T-helper 9 cell (primary cell): ENCODE data around the gene ATL2.
A peak's percentile ranks its signal among the peaks of the same experiment; 100 is the strongest.
"Not testable (repeated sequence)": the region's sequence is repeated elsewhere in the genome, so short reads cannot be mapped to it uniquely, and the experiment has no call there.

Source experiments
- DNase-seq: peaks from one replicate; pipeline ENCODE4 v3.0.0-alpha.2; 2020
- total RNA-seq, 2 donors: gene quantifications; one replicate each; lab custom pipeline; 2026; lab: John Stamatoyannopoulos, UW

ATL2 gene
- 58.4 to 70.4 reads per million in 2 donors for total RNA-seq

DNA sequence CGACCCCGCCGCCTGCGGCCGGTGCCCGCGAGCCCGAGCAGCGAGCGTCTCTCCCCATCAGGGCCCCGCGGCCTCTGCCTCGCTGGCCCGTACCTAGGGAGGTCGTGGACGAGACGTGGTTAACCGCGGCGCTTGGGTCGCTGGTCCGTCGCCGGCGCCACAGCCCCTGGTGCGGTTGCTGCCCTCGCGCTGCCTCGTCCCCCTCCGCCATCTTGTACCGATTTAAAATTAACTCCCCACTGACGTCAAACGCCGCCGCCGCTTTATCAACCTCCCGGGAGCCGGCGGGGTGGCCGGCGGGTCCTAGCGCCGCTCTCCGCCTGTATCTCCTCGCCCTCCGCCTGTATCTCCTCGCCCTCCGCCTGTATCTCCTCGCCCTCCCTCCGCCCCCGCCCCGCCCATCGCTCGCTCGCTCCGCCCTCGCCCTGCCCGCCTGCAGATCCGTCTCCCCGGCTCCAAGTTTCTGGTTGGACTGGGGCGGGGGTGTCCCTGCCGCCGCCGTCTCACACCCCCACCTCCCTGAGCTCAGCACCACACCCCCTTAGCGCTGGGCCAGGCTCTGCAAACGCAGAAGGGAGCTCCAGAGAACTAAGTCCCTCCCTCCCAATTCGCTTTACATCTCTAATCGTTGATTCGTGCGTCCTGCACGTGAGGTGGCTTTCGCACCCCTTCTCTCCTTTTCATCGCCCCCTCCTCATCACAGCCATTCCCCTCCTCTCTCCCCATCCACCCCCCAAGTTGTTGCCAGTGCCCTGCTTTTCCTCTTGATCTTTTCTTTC lies at the start of gene ATL2:
Gene ATL2 (minus strand): TSS at position 224 of the 779 bp plus-strand sequence. CDS start 13 bp downstream, at position 211.
- DNase-seq = peak; percentile 92

DNA sequence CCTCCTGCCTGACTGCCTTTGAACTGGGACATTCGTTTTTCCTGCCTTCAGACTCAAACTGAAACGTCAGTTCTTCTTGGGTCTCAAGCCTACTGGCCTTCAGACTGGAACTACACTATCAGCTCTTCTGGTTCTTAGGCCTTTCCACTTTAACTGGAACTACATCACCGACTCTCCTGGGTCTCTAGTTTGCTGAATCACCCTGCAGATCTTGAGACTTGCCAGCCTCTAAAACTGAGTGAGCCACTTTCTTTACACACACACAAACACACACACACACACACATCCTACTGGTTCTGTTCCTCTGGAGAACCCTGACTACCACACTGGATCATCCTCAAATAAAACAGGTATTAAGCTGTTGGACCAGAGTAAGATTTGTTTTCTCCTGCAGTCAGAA lies 46.7 kb upstream of the ATL2 start:
- DNase-seq = no peak

DNA sequence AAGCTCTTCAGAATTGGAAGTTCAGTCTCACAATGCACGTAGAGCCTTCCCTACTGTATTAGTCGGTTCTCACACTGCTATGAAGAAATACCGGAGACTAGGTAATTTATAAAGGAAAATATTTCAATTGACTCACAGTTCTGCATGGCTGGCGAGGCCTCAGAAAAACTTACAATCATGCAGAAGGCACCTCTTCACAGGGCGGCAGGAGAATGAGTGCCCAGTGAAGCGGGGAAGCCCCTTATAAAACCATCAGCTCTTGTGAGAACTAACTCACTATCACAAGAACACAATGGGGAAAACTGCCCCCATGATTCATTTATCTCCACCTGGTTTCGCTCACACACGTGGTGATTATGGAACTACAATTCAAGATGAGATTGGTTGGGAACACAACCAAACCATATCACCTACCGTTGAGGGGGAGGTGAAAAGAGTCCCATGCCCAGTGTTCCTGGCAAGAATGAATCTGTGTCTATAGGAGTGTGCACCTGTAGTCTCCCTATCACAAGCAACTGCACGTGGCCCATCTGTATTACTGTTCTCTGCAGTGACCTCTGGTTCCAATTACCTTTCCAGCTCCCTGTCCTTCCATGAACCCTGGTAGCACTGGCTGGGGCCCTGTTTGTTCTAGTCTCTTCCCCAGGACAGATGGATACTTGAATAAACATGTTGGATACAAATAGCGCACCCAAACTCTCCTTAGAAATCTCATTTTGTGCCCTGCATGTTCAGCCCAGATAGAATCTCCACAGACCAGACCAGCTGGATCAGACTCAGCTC lies 44.4 kb upstream of the ATL2 start:
- no peak for DNase-seq

DNA sequence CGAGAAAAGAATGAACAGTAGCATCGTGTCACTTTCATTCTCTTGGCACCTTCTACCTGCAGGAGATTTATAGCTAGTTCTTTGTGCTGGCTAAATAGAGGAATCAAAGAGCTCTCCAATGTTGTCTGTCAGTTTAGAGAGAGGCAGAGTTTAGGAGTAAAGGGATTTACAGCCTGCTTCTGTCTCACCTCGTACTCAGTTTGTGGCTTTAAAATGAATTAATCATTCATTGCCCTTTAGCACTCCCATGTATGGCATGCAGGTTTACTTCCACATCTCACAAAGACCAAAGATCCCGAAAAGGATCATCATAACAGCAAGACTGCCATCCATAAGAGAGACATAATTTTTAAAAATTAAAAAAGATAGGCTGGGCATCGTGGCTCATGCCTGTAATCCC lies 42.4 kb upstream of the ATL2 start:
- DNase-seq = no peak

DNA sequence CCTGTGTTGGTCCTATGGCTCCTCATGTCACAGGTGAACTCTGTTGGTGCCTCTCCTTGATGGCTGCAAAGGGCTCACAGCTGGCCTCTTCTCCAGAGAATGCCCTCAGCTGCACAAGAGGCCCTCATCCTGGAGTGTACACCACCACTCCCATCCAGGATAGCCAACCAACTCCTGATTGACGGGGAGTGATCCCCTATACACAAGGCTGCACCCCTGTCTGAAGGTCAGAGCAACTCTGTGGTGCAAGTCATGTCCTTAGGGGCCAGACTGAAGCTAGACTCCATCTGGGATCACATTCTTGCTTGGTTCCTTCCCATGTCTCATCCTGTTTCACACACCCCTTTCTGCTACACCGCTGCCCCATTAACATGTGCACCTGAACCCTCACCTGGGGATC lies 41.7 kb upstream of the ATL2 start:
- DNase-seq = no peak

DNA sequence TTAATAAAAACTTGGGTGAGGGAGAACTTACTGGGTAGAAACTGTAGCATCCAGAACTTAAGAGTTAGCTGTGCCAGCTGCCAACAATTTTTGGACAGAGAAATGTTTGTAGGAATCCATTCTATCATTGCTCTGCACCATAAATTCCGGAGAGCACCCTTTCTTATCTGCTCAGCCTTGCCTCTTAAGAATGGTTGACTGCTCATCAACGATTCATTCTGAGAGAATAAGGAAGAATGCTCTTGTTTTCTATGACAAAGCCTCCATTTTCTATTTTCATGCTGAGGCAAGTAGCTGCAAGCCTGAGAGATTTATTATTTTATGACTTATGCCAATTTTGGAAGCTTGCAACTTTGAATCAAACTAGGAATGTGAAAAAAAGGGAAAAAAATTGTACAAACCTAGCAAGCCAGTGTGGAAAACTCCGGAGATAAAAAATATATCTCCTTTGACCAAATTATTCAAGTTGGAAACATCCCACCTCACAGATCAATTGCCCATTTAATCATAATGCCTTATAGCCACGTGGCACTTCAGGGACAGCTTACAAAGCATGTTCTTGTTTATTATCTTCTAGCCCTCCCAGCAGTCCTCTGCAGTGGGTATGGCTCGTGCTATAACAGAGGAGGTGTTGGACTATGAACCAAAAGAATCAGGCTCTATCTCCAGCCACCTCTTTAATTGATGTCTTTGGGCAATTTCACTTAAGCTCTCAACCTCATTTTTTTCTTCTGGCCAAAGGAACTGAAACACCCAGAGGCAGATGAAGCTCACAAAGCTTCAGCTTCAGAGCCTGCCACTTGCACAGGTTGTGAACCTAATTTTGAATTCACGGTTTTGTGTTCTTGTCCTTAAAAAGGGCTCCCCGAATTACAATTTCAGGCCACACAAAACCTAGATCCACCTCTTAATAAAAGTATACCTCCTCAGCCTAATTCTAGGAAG lies 40.9 kb upstream of the ATL2 start:
- no peak for DNase-seq

DNA sequence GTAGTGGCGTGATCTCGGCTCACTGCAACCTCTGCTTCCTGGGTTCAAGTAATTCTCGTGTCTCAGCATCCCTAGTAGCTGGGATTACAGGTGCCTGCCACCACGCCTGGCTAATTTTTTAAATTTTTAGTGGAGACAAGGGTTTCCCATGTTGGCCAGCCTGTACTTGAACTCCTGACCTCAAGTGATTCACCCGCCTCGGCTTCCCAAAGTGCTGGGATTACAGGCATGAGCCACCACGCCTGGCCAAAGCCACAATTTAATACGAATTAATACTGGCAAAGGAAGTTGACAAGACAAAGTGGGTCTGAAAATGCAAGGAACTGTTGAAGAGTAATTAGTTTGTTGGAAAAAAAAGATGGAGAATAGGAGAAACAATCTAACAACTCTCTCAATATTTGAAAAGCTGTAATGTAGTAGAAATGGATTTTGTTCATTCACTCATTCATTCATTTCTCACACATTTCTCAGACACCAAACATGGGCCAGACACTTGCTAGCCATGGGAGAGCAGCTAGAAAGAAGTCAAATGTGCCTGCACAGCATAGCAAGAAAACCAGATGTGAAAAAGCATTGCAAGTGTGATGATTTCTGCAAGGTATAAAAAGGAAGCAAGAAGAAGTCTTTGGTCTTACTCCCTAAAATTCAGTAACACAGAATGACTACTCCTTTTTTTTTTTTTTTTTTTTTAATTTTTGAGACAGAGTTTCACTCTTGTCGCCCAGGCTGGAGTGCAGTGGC lies 39.4 kb upstream of the ATL2 start:
- DNase-seq = no peak

DNA sequence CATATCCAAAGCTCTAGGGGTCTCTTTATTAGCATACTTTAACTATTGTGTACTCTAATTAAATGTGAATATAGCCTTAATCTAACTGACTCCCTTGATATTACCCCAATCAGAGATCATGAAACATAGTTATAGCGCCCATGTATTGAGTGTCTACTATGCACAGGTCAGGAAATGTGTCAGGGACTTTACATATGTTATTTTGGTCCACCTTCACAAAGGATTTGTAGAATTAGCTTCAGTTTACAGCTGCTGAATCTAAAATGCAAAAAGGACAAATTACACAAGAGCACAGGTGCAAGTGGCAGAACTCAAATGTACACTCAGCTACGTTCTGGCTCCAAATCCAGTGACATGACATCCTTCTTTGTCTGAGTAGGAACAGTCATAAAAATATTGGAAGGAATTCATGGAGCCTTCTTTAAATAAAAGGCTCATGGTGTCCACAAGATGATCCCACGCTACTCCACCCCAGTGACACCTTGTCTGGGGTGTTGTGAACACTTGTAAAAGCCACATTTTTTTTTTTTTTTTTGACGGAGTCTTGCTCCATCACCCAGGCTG lies 38.7 kb upstream of the ATL2 start:
- no peak for DNase-seq

DNA sequence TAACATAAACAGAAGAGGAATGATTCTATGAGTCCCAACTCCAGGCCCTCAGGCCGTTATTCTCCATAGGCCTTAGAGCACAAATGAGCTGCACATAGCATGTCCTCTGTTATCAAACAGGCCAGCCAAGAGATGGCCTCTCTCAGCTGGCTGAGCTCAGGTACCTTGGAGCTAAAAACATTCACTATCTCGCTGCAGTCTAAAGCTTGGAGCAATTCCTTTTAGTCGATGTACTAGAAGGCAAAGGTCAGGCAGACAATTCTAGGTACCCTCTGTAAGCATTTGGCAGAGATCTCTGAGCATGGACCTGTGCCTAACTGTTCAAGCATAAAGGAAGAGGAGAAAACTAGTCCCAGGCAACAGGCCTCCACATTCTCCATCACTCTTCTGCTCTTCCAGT lies 38.0 kb upstream of the ATL2 start:
- DNase-seq = no peak

DNA sequence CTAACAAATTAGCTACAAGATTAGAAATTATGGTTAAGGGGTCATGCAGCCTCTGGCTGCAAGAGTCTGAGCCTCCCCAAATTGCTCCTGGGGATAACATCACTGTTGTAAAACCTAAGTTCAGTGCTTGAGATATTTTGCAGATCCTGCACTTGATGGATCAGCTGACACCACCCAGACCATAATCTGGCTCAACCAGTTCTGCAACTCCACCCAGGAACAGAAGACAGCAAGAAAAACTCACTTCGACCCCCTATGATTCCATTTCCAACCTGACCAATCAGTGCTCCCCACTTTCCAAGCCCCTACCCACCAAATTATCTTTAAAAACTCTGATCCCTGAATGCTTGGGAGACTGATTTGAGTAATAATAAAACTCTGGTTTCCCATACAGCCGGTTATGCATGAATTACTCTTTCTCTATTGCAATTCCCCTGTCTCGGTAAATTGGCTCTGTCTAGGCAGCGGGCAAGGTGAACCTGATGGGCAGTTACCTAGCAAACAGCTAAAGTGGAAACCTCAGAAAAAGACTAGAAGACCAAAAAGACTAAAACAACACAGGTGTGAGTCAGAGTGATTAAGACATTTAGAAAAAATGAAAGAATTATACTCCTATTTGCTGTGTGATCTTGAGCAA lies 35.3 kb upstream of the ATL2 start:
- not testable (repeated sequence) for DNase-seq

DNA sequence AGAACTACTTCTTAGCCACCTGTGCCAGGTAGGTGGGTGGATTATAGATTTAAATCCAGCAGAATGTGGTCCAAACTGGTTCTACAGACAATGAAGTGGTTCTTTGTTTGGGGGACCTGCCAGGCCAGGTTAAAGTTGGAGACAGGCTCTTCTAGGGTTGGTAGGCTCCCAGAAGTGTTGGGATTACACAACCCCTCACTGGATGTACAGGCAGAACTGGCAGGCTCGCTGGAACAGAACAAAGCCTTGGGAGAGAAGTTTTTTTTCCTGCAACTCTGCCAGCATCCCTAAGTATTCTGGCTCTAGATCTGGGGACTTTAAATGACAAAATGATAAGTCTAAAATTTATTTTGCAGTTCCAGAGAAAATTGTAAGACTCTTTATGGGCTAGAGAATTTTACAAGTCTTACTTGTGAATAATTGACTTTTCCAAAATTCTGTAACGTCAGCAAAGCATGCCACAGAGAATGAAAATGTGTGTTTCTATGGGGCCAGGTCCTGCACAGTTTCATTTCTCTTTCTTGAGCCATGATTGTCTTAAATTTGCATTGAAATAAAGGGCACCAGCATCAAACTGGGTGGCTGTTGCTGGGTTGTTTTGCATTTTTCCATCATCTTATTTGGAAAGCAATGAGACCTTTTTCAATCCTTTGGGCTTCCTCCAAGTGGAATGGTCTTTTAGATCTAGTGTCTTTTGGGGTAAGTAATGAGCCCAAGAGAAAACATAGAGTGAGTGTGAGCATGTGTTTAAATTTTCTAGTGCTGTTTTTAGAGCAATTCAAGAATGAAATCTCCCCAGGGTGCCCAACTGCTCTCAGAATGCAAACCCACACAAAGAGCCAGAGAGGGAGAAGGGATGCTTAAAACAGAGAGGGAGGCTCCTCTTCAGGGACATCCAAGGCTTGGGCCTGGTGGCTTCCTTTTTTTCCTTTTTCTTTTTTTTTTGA lies 32.4 kb upstream of the ATL2 start:
- DNase-seq = no peak

DNA sequence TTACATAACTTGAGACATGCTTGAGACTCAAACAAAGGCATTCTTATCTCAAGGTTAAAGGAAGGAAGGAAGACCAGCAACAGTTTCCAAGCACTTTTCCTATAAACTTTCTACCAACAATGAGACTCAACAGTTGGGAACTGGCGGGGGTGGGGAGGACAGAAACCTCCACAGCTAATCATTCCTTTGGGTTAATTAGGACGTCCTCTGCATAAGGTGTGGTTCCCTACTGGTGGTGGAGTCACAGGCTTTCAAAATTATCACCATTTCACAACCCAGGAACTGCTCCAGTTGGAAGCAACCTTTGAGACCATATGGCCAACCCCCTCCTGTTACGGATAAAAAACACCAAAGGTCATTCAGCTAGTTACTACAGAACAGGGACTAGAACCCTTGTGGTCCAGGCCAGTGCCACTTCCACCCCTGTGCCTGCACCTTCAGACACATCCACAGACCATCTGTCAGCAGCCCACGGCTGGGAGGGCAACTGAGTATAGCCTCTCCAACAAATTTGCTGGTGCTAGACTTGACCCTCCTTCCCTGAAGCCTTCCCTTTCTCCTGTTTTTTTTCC lies 30.1 kb upstream of the ATL2 start:
- DNase-seq = no peak

DNA sequence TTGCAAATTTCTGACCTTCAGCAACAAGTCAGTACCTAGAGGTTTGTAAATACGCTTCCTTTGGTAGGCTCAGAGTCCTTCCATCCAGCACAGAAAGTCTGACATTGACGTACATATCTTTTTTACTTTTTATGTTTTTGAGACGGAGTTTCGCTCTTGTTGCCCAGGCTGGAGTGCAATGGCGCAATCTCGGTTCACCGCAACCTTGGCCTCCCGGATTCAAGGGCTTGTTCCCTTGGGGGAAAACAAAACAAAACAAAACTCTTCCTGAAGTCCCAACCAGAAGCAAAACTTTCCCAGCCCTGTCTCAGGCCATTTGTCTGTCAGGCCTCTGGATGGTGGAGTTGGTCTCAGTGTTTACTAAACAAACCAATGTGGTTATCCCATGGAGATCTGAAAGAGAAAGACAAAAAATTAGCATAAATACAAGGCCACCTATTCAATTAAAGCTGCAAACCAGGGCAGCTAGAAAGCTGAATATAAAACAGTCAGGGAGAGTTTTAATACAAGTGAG lies 29.6 kb upstream of the ATL2 start:
- no peak for DNase-seq

DNA sequence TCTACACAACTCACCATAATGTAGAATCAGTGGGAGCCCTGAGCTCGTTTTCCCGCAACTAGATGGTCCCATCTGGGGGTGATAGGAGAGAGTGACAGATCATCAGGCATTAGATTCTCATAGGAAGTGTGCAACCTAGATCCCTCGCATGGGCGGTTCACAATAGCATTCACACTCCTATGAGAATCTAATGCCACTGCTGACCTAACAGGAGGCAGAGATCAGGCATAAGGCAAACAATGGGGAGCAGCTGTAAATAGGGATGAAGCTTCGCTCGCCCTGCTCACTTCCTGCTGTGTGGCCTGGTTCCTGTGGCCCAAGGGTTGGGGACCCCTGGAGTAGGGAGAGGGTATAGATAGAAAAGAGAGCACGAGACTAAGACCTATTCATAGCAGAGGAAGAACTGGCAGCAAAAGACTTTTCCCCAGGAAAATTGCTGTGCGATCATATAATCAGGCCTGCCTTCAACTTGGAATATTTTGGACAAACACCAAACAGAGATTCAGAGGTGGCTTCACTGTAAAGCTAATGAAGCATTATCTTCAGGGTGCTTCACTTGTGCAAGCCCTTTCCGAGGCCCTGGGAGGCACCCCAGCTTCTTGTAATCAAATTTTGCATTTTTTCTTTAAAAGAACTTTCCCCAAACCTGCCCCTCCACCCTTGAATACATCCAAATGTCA lies 29.0 kb upstream of the ATL2 start:
- no peak for DNase-seq

DNA sequence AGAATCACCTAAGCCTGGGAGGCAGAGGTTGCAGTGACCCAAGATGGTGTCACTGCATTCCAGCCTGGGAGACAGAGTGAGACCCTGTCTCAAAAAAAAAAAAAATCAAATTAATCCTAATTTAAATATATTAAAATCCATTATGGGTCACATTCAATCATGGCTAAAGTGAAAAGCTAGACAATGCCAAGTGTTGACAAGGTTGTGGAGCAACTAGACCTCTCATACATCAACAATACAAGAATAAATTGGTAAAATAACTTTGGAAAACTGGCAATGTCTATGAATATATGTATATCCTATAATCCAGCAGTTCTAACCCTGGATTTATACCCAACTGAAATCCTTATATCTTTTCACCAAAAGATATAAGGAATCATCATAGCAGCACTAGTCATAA lies 23.4 kb upstream of the ATL2 start:
- no peak for DNase-seq

DNA sequence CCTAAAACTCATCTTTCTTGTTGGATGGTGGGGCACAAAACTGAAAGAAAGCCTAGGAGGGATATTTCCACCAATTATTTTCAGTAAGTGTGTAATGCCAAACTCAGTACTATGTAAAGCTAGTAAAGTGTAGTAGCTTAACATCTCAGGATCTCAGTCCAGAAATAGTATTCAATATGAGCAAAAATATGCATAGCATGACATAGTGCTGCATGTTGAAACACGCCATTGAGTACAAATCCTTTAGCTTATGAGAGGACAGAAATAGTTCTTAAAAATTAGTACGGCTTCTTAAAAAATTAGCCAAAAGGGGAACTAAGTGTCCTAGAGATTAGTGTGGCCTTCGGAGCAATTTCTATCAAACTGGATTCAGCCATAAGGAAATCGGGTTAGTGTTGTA lies 21.7 kb upstream of the ATL2 start:
- no peak for DNase-seq

DNA sequence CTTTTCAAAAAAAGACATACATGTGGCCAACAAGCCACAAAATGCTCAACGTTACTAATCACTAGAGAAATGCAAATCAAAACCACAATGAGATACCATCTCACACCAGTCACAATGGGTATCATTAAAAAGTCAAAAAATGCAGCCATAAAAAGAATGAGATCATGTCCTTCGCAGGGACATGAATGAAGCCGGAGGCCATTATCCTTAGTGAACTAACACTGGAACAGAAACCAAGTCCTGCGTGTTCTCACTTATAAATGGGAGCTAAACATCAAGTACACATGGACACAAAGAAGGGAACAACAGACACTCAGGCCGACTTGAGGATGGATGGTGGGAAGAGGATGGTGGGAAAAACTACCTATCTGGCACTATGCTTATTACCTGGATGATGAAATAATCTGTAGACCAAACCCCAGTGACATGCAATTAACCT lies 17.8 kb upstream of the ATL2 start:
- DNase-seq = no peak

DNA sequence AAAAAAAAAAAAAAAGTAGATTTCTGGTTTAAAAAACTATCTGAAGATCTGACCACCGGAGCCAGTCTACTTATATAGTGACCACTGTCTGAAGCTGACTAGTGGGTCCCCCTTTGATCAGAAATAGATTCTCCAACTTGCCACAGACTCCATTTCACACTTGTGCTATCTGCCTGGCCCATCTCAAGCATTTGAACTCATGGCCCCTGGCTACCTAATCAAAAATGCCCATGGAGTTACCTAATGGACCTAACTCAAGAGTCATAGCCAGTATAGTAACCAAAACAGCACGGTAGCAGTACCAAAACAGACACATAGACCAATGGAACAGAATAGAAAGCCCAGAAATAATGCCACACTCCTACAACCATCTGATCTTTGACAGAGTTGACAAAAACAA lies 17.0 kb upstream of the ATL2 start:
- DNase-seq = no peak

DNA sequence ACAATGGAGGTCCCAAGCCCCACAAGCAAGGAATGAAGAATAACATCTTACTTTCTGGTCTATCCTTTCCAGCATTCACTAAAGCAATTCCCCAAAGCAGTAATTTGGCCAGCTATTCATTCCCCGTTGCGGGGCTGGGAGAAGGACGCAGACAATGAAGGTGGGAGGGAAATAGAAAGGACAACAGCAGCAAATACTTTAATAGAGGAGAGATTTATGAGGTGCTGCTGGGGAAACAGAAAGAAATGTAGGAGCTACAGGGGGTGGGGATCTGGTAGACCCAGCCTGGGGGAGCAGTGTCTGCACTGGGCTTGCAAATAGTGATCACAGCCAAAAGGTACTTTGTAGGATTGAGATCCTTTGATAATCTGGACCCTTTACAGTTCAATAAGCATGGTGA lies 13.9 kb upstream of the ATL2 start:
- DNase-seq = no peak
